22Rv1 (cell line): Measurements from ENCODE around the gene RAB19.

Experiments
- CTCF ChIP-seq: fragments of 450-650 bp; IDR thresholded peaks from 2 replicates; pipeline ENCODE4 v1.5.1; 2017; ENCODE audit warnings: mild to moderate bottlenecking
- ZFX ChIP-seq: fragments of 450-650 bp; IDR thresholded peaks from 2 replicates; pipeline ENCODE4 v1.6.1; 2017; ENCODE audit warnings: antibody characterized with exemption, borderline replicate concordance

GRCh38 chr7:140393756-140394306 lies 10.0 kb upstream of the RAB19 start:
- TF ChIP-seq CTCF (no peak), ZFX (no peak)
